HCT116 (cell line): ENCODE measurements around the gene MARCKS. TPM values are rescaled to one million over a fixed set of nuclear protein-coding genes. Genes with fewer than 3 reads are reported as not detected.

Experiments
- ATAC-seq: fragments of 200-7000 bp; cut with Tn5 transposase; 2 replicates; pipeline ENCODE4 v1.9.1; 2020; ENCODE audit warnings: mild to moderate bottlenecking, moderate library complexity
- BruUV-seq: library from RNA; stranded (reverse); fragments of 400-500 nt; replicated peaks from 2 replicates; lab custom pipeline; 2021; lab: Mats Ljungman, UMichigan
- CTCF ChIA-PET: fragments of 300-600 bp; sonication (Branson Sonifier 250); formaldehyde crosslinking; loops from one replicate; lab custom pipeline; 2021; ENCODE audit warnings: antibody characterized with exemption; lab: Charles Lee
- POLR2A ChIA-PET: fragments of 300-600, 350-600 bp; sonication (Branson Sonifier 250); formaldehyde crosslinking; loops from one replicate; lab custom pipeline; 2021; ENCODE audit warnings: antibody characterized with exemption; lab: Charles Lee
- RAD21 ChIA-PET, 2 experiments: fragments of 300-600 bp; sonication (Branson Sonifier 250); formaldehyde crosslinking; loops; one replicate each; lab custom pipeline; 2023; ENCODE audit warnings: low total read pairs in 2 of 2; ENCODE audit not compliant: uncharacterized antibody in 2 of 2, unreplicated experiment in 2 of 2, low non-redundant PET in 1 of 2; lab: Charles Lee
- DNase-seq: peaks from one replicate; pipeline ENCODE4 v3.0.0-alpha.2; 2010; ENCODE audit warnings: low read depth, low spot score
- H2AFZ ChIP-seq: fragments of 200-600 bp; shearing (Covaris generic), sonication (generic); 2 replicates; pipeline ENCODE4 v1.6.1; 2017; ENCODE audit warnings: low read depth, mixed run types, mixed read lengths, antibody characterized with exemption, low read length; ENCODE audit not compliant: poor library complexity, severe bottlenecking
- H3K27ac ChIP-seq: 2 replicates; pipeline ENCODE4 v1.5.1; 2012; ENCODE audit warnings: low read depth, low read length
- H3K27me3 ChIP-seq: fragments of 200-600 bp; sonication (generic); 2 replicates; pipeline ENCODE4 v1.6.1; 2016; ENCODE audit warnings: mixed run types, low read length, mixed read lengths; ENCODE audit not compliant: insufficient read depth
- H3K36me3 ChIP-seq, 2 experiments: fragments of 200-500 bp in 1 of 2; fragments of 200-600 bp in 1 of 2; sonication (Bioruptor generic) in 1 of 2; sonication (generic) in 1 of 2; 2 replicates each; pipeline versions ENCODE4 v1.5.1 to v1.6.1; 2014 to 2016; ENCODE audit warnings: low read length in 2 of 2, inconsistent platforms in 1 of 2, mixed read lengths in 1 of 2, mixed run types in 1 of 2; ENCODE audit not compliant: insufficient read depth in 2 of 2, control insufficient read depth in 1 of 2
- H3K4me1 ChIP-seq, 2 experiments: fragments of 200-600 bp in 1 of 2; sonication (generic) in 1 of 2; 2 replicates each; pipeline versions ENCODE4 v1.5.1 to v1.6.1; 2012 to 2017; ENCODE audit warnings: low read length in 2 of 2, inconsistent platforms in 1 of 2, mild to moderate bottlenecking in 1 of 2, mixed read lengths in 1 of 2, mixed run types in 1 of 2, moderate library complexity in 1 of 2; ENCODE audit not compliant: insufficient read depth in 2 of 2, control insufficient read depth in 1 of 2
- H3K4me2 ChIP-seq: fragments of 200-600 bp; sonication (generic); 2 replicates; pipeline ENCODE4 v1.6.1; 2017; ENCODE audit warnings: mixed run types, low read length, mixed read lengths
- H3K4me3 ChIP-seq, 2 experiments: fragments of 200-600 bp in 1 of 2; sonication (generic) in 1 of 2; replicated peaks in 1 of 2; 2 replicates each; pipeline ENCODE4 v1.5.1; 2011 to 2016; ENCODE audit warnings: low read length in 2 of 2, control low read depth in 1 of 2, low read depth in 1 of 2, mild to moderate bottlenecking in 1 of 2, mixed read lengths in 1 of 2, mixed run types in 1 of 2
- H3K79me2 ChIP-seq: fragments of 200-600 bp; sonication (generic); 2 replicates; pipeline ENCODE4 v1.6.1; 2017; ENCODE audit warnings: mild to moderate bottlenecking, mixed run types, low read length, moderate library complexity, mixed read lengths; ENCODE audit not compliant: insufficient read depth
- H3K9ac ChIP-seq: fragments of 200-600 bp; sonication (generic); 2 replicates; pipeline ENCODE4 v1.6.1; 2016; ENCODE audit warnings: low read length, mixed read lengths
- H3K9me2 ChIP-seq: fragments of 200-600 bp; sonication (generic), shearing (Covaris generic); 2 replicates; pipeline ENCODE4 v1.6.1; 2017; ENCODE audit warnings: mixed run types, mild to moderate bottlenecking, moderate library complexity; ENCODE audit not compliant: insufficient read depth
- H3K9me3 ChIP-seq, 2 experiments: fragments of 200-500 bp in 1 of 2; fragments of 200-600 bp in 1 of 2; sonication (Bioruptor generic) in 1 of 2; sonication (generic) in 1 of 2; 2 replicates each; pipeline ENCODE4 v1.6.1; 2014 to 2017; ENCODE audit warnings: low read length in 2 of 2, mixed read lengths in 2 of 2, inconsistent platforms in 1 of 2, low read depth in 1 of 2, mild to moderate bottlenecking in 1 of 2, mixed run types in 1 of 2, moderate library complexity in 1 of 2; ENCODE audit not compliant: control insufficient read depth in 1 of 2, insufficient read depth in 1 of 2
- H4K20me1 ChIP-seq: fragments of 200-600 bp; sonication (generic), shearing (Covaris generic); 2 replicates; pipeline ENCODE4 v1.6.1; 2017; ENCODE audit warnings: mixed run types, mild to moderate bottlenecking, moderate library complexity; ENCODE audit not compliant: insufficient read depth
- ATF3 ChIP-seq: IDR thresholded peaks from 2 replicates; pipeline ENCODE4 v1.6.1; 2012
- CBX3 ChIP-seq: IDR thresholded peaks from 2 replicates; pipeline ENCODE4 v1.6.1; 2012; ENCODE audit warnings: low read depth
- CEBPB ChIP-seq: IDR thresholded peaks from 2 replicates; pipeline ENCODE4 v1.6.1; 2012; ENCODE audit warnings: low read depth
- EGR1 ChIP-seq: IDR thresholded peaks from 2 replicates; pipeline ENCODE4 v1.6.1; 2012; ENCODE audit warnings: low read depth
- ELF1 ChIP-seq: IDR thresholded peaks from 2 replicates; pipeline ENCODE4 v1.6.1; 2012; ENCODE audit warnings: low read depth, borderline replicate concordance
- EZH2 ChIP-seq: fragments of 200-600 bp; sonication (generic); IDR thresholded peaks from 2 replicates; pipeline ENCODE4 v1.6.1; 2017; ENCODE audit warnings: antibody characterized with exemption, mixed run types
- EZH2phosphoT487 ChIP-seq: fragments of 200-600 bp; IDR thresholded peaks from 2 replicates; pipeline ENCODE4 v1.6.1; 2018; ENCODE audit warnings: antibody characterized with exemption, borderline replicate concordance
- JUND ChIP-seq: IDR thresholded peaks from 2 replicates; pipeline ENCODE4 v1.6.1; 2012
- MAX ChIP-seq: IDR thresholded peaks from 2 replicates; pipeline ENCODE4 v1.6.1; 2012
- POLR2A ChIP-seq: IDR thresholded peaks from 2 replicates; pipeline ENCODE4 v1.7.0; 2011; ENCODE audit warnings: borderline replicate concordance; ENCODE audit not compliant: insufficient read depth, insufficient read length; ENCODE audit errors: extremely low read depth
- POLR2AphosphoS5 ChIP-seq: IDR thresholded peaks from 2 replicates; pipeline ENCODE4 v1.6.1; 2011; ENCODE audit warnings: mild to moderate bottlenecking, low read depth, low read length, moderate library complexity
- RAD21 ChIP-seq: IDR thresholded peaks from 2 replicates; pipeline ENCODE4 v1.6.1; 2012; ENCODE audit warnings: low read depth, mild to moderate bottlenecking
- SIN3A ChIP-seq: IDR thresholded peaks from 2 replicates; pipeline ENCODE4 v1.6.1; 2012; ENCODE audit warnings: low read depth
- SP1 ChIP-seq: IDR thresholded peaks from 2 replicates; pipeline ENCODE4 v1.6.1; 2012; ENCODE audit warnings: low read depth
- SRF ChIP-seq: IDR thresholded peaks from 2 replicates; pipeline ENCODE4 v1.6.1; 2012; ENCODE audit warnings: low read depth
- TCF7L2 ChIP-seq: IDR thresholded peaks from 2 replicates; pipeline ENCODE4 v1.7.0; 2011; ENCODE audit warnings: borderline replicate concordance, inconsistent platforms; ENCODE audit not compliant: insufficient read depth, insufficient read length; ENCODE audit errors: extremely low read depth
- YY1 ChIP-seq: IDR thresholded peaks from 2 replicates; pipeline ENCODE4 v1.6.1; 2011; ENCODE audit warnings: low read length, low read depth, moderate library complexity, mild to moderate bottlenecking; ENCODE audit not compliant: insufficient replicate concordance; ENCODE audit errors: extremely low read depth
- ZFX ChIP-seq: fragments of 450-650 bp; IDR thresholded peaks from 2 replicates; pipeline ENCODE4 v1.6.1; 2017
- ZNF274 ChIP-seq: fragments of 200-500 bp; sonication (Bioruptor generic); IDR thresholded peaks from 2 replicates; pipeline ENCODE4 v1.6.1; 2014; ENCODE audit warnings: mild to moderate bottlenecking, low read depth, low read length, inconsistent platforms
- intact Hi-C: fragments of 100-400 bp; cut with micrococcal nuclease; formaldehyde crosslinking; loops from 2 replicates; pipeline ENCODE4 v1.10.0; 2022
- total RNA-seq: library from RNA; stranded (reverse); gene quantifications from one replicate; pipeline ENCODE4 v1.2.1, GENCODE V29; 2021; ENCODE audit not compliant: unreplicated experiment
- TF ChIP-seq, protein P1 (sequence below): IDR thresholded peaks from 2 replicates; pipeline ENCODE4 v1.6.1; 2012; ENCODE audit warnings: low read depth
- TF ChIP-seq, protein P2 (sequence below): IDR thresholded peaks from 2 replicates; pipeline ENCODE4 v1.6.1; 2011; ENCODE audit warnings: mild to moderate bottlenecking, low read length, moderate library complexity; ENCODE audit not compliant: insufficient replicate concordance; ENCODE audit errors: extremely low read depth

The MARCKS gene
- total RNA-seq, 1 experiment from 2014 or later = 25.7 TPM

DNA sequence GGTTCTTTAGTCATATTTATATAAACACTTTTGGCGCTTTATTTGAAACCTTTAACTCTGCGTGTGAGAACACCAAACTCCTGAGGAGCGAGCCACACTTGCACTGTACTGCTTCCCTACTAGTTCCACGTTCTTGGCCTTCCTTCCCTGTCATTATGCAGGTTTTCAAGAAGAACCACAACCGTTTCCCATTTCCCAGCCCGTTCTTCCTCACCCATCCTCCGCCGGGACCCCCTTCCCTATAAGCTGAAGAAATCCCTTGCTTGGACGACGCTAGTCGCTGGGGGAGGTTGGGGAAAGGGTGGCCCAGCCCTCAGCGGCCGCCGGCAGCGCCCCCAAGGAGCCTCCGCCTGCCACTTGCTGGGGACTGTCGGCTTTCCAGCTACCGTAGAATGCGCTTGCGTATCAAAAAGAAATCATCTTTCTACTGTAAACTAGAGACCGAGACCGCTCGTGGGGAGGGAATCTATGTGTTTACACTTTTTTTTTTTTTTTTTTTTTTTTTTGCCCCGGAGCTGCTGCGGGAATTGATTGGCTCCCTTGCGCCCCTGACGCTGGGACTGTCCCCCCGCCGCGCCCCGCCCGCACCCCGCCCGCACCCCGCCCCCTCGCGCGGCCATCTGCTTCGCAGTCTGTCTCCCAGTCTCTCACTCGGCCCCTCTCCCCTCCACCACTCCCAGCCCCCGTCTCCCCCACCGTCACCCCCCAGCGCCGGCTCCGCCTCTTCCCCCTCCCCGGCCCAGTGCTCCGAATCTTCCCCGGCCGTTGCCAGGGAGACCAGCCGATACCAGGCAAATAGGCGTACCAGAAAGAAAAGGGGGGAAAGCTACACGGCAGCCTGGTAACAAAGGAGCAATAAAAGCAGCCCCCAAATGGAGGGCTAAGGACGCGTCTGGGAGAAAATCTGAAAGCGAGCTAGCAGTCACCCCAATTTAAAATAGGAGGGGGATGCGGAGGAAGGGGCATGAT lies 2.3 kb upstream of the MARCKS start:
- Histone ChIP-seq H3K27me3 (no peaks in the 10 kb centered on the region), H3K4me1 (peaks cover 11 to 28% of the 10 kb centered on the region in 2 experiments; a peak in 3 of 4 replicates), H3K9ac (peak overlapping the region; percentile 57), H3K9me3 (no peaks in the 10 kb centered on the region), H3K4me3 (peak overlapping the region; percentile 52 to 65), H2AFZ (peak overlapping the region; percentile 99), H4K20me1 (no peaks in the 10 kb centered on the region), H3K27ac (no peak overlapping the region), H3K4me2 (peak overlapping the region; percentile 95), H3K79me2 (peaks cover 21% of the 10 kb centered on the region), H3K36me3 (no peaks in the 10 kb centered on the region), H3K9me2 (no peaks in the 10 kb centered on the region)
- DNase-seq (no peak), ATAC-seq (peak; percentile 31)
- BruUV-seq = no TSS peak
- ChIA-PET POLR2A (interaction anchor here (0.7 kb wide), 1 partner anchor 505 kb away, joined by 3 read pairs; no protein-coding TSS in a partner anchor), CTCF (interaction anchor here (0.6 kb wide), 1 partner anchor 1017 kb away, joined by 3 read pairs; no protein-coding TSS in a partner anchor), RAD21 (interaction anchor here in 1 of 2 experiments (0.6 to 0.7 kb wide), 2 partner anchors 34 to 212 kb away, joined by 4 read pairs; no protein-coding TSS in a partner anchor)
- intact Hi-C loops = loop anchor here (5.0 kb wide), 3 partner anchors 223 to 503 kb away; no protein-coding TSS in a partner anchor
- no peak for TF ChIP-seq POLR2A
- TF ChIP-seq SRF = no peak
- TF ChIP-seq CBX3 = no peak
- no peak for TF ChIP-seq EGR1
- no peak for TF ChIP-seq EZH2phosphoT487
- no peak for TF ChIP-seq JUND
- TF ChIP-seq MAX = peak; percentile 59; the same call in 1 of the 2 replicates
- TF ChIP-seq ELF1 = no peak
- no peak for TF ChIP-seq SP1
- TF ChIP-seq SIN3A = no peak
- TF ChIP-seq RAD21 = peak; percentile 33; the same call in 1 of the 2 replicates
- no peak for TF ChIP-seq YY1
- TF ChIP-seq ZNF274 = no peak
- TF ChIP-seq EZH2 = no peak
- no peak for TF ChIP-seq ZFX
- TF ChIP-seq, protein P1, sequence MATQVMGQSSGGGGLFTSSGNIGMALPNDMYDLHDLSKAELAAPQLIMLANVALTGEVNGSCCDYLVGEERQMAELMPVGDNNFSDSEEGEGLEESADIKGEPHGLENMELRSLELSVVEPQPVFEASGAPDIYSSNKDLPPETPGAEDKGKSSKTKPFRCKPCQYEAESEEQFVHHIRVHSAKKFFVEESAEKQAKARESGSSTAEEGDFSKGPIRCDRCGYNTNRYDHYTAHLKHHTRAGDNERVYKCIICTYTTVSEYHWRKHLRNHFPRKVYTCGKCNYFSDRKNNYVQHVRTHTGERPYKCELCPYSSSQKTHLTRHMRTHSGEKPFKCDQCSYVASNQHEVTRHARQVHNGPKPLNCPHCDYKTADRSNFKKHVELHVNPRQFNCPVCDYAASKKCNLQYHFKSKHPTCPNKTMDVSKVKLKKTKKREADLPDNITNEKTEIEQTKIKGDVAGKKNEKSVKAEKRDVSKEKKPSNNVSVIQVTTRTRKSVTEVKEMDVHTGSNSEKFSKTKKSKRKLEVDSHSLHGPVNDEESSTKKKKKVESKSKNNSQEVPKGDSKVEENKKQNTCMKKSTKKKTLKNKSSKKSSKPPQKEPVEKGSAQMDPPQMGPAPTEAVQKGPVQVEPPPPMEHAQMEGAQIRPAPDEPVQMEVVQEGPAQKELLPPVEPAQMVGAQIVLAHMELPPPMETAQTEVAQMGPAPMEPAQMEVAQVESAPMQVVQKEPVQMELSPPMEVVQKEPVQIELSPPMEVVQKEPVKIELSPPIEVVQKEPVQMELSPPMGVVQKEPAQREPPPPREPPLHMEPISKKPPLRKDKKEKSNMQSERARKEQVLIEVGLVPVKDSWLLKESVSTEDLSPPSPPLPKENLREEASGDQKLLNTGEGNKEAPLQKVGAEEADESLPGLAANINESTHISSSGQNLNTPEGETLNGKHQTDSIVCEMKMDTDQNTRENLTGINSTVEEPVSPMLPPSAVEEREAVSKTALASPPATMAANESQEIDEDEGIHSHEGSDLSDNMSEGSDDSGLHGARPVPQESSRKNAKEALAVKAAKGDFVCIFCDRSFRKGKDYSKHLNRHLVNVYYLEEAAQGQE = no peak
- TF ChIP-seq TCF7L2 = no peak
- TF ChIP-seq, protein P2, sequence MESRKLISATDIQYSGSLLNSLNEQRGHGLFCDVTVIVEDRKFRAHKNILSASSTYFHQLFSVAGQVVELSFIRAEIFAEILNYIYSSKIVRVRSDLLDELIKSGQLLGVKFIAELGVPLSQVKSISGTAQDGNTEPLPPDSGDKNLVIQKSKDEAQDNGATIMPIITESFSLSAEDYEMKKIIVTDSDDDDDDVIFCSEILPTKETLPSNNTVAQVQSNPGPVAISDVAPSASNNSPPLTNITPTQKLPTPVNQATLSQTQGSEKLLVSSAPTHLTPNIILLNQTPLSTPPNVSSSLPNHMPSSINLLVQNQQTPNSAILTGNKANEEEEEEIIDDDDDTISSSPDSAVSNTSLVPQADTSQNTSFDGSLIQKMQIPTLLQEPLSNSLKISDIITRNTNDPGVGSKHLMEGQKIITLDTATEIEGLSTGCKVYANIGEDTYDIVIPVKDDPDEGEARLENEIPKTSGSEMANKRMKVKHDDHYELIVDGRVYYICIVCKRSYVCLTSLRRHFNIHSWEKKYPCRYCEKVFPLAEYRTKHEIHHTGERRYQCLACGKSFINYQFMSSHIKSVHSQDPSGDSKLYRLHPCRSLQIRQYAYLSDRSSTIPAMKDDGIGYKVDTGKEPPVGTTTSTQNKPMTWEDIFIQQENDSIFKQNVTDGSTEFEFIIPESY = no peak
- no peak for TF ChIP-seq CEBPB
- no peak for TF ChIP-seq ATF3
- TF ChIP-seq POLR2AphosphoS5 = 0 out of 2 replicates have a peak, but pooled peaks have one; percentile 21
